Measurements from ENCODE around the gene STEAP3. TPM values are rescaled to one million over a fixed set of nuclear protein-coding genes. Genes with fewer than 3 reads are reported as not detected.

Gene STEAP3
- total RNA-seq, 1 experiment from 2014 or later, result 27.3 TPM

DNA sequence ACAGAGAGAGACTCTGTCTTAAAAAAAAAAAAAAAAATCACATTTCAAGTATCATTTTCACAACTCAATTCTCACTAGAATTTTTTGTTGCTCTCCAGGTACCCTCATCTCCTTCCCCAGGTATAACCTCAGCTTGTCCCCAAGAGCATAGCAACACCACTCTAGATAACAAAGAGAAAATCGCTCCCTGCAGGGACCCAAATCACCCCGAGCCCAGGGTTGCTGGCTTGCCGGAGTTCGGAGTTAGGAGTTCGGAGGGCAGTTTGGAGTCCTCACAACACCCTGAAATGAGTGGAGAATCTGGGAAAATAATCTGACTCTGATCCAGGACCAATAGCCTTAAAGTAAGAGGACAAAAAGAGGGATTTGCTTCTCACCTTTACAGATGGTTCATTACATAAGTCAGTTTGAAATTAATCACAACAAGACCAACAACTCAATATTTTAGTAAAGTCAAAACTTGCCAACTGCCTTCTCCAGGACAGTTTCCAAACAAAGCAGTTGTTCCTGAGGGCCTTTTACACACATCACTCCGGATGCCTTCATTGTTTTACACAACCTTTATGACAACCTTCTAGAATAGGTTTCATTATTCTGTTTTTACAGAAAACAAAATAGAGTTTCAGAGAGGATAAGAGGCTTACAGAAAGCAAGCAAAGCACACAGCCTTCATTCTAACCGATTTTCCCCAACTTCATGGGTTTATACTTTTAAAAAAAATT lies 83.9 kb downstream of the STEAP3 start:
- no peak for DNase-seq
- H4K20me1 ChIP-seq (ENCODE audit: low read length), result no peaks in the 10 kb centered on the region
- H3K27ac ChIP-seq (ENCODE audit: low read length), result no peak overlapping the region
- no peak overlapping the region for H3K4me2 ChIP-seq (ENCODE audit: low read length)
- intact Hi-C loops (cut with micrococcal nuclease), result no loop called here
- no peak for ATAC-seq
- ChIA-PET CTCF (no interaction called here), POLR2A (ENCODE audit: unreplicated experiment) (no interaction called here)
- H3K9ac ChIP-seq (ENCODE audit: low read length), result no peak overlapping the region
- H3K9me3 ChIP-seq (ENCODE audit: low read length), result no peaks in the 10 kb centered on the region
- no peaks in the 10 kb centered on the region for H3F3A ChIP-seq (ENCODE audit: low read length, unreplicated experiment)
- 0 out of 2 replicates have a peak, but pooled peaks cover 7% of the 10 kb centered on the region for H3K4me1 ChIP-seq (ENCODE audit: insufficient read depth, low read length)
- no peaks in the 10 kb centered on the region for H3K27me3 ChIP-seq (ENCODE audit: low read length)
- no peaks in the 10 kb centered on the region for H3K9me2 ChIP-seq (replicated peaks; ENCODE audit: low read length)
- no peaks in the 10 kb centered on the region for H3K79me2 ChIP-seq (ENCODE audit: low read length)
- no peaks in the 10 kb centered on the region for H3K36me3 ChIP-seq (ENCODE audit: low read depth, low read length)
- no peak for TF ChIP-seq EZH2 (IDR thresholded peaks at IDR 0.05; ENCODE audit: low read length, unreplicated experiment)
- H2AFZ ChIP-seq (ENCODE audit: low read length), result no peak overlapping the region
- H3K4me3 ChIP-seq (ENCODE audit: low read length), result no peak overlapping the region
- BruUV-seq (replicated peaks), result no TSS peak

DNA sequence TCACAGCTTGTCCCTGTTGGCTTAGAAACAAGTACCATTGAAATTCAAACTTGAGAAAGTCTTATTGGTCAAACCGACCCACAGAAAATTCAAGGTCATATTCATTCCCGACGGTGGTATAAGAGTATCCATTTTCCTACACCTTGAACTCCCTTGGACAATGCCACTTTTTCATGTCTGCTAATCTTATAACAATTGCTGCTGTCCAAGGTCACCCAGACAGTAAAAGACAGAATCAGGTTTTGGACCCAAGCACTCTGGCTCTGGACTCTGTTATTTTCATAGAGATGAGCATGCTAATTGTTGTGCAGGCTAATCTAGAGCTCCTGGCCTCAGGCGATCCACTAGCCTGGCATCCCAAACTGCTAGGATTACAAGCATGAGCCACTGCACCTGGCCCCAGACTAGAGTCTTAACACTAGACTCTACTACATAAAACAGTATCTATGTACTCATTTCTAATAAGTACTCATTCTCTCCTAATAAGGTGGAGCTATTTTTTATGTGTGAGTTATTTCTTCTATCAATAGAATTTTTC lies 85.2 kb downstream of the STEAP3 start:
- Histone ChIP-seq H3F3A (ENCODE audit: low read length, unreplicated experiment) (no peaks in the 10 kb centered on the region), H3K27me3 (ENCODE audit: low read length) (no peaks in the 10 kb centered on the region), H3K9ac (ENCODE audit: low read length) (no peak overlapping the region), H3K4me2 (ENCODE audit: low read length) (no peak overlapping the region), H3K79me2 (ENCODE audit: low read length) (no peaks in the 10 kb centered on the region), H3K9me2 (replicated peaks; ENCODE audit: low read length) (no peaks in the 10 kb centered on the region), H2AFZ (ENCODE audit: low read length) (no peak overlapping the region), H3K27ac (ENCODE audit: low read length) (no peak overlapping the region), H3K4me1 (ENCODE audit: insufficient read depth, low read length) (0 out of 2 replicates have a peak, but pooled peaks cover 7% of the 10 kb centered on the region), H4K20me1 (ENCODE audit: low read length) (no peaks in the 10 kb centered on the region), H3K9me3 (ENCODE audit: low read length) (no peaks in the 10 kb centered on the region), H3K4me3 (ENCODE audit: low read length) (no peak overlapping the region), H3K36me3 (ENCODE audit: low read depth, low read length) (no peaks in the 10 kb centered on the region)
- no peak for ATAC-seq
- intact Hi-C loops (cut with micrococcal nuclease), result no loop called here
- BruUV-seq (replicated peaks), result no TSS peak
- TF ChIP-seq, protein P1, sequence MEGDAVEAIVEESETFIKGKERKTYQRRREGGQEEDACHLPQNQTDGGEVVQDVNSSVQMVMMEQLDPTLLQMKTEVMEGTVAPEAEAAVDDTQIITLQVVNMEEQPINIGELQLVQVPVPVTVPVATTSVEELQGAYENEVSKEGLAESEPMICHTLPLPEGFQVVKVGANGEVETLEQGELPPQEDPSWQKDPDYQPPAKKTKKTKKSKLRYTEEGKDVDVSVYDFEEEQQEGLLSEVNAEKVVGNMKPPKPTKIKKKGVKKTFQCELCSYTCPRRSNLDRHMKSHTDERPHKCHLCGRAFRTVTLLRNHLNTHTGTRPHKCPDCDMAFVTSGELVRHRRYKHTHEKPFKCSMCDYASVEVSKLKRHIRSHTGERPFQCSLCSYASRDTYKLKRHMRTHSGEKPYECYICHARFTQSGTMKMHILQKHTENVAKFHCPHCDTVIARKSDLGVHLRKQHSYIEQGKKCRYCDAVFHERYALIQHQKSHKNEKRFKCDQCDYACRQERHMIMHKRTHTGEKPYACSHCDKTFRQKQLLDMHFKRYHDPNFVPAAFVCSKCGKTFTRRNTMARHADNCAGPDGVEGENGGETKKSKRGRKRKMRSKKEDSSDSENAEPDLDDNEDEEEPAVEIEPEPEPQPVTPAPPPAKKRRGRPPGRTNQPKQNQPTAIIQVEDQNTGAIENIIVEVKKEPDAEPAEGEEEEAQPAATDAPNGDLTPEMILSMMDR (conservative IDR thresholded peaks at IDR 0.05; ENCODE audit: low read depth, low read length), result no peak
- no peak for TF ChIP-seq EZH2phosphoT487 (IDR thresholded peaks at IDR 0.05; ENCODE audit: borderline replicate concordance, low read length)
- TF ChIP-seq EZH2 (IDR thresholded peaks at IDR 0.05; ENCODE audit: low read length, unreplicated experiment), result no peak
- no peak for DNase-seq
- ChIA-PET POLR2A (ENCODE audit: unreplicated experiment) (no interaction called here), CTCF (no interaction called here)

DNA sequence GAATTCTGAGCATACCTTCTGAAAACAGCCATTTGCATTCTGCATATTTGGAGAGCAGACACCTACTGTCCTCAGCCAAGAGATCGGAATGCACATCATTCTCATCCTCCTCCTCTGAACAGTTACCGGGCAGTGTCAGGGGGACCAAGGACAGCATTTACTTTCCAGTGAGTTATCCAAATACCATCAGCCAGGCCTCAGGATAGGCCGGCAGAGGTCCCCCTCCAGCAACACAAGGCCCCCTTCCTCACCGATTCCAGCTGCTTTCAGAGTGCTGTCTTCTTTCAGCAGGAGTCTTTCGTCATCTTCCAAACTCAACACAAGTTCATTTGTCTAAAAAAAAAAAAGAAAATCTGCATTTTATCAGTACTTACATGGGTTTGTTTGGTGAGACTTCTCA lies 87.7 kb downstream of the STEAP3 start:
- no peaks in the 10 kb centered on the region for H3K9me3 ChIP-seq (ENCODE audit: low read length)
- no peak overlapping the region for H3K4me2 ChIP-seq (ENCODE audit: low read length)
- ChIA-PET POLR2A (ENCODE audit: unreplicated experiment) (no interaction called here), CTCF (no interaction called here)
- no peak overlapping the region for H3K4me3 ChIP-seq (ENCODE audit: low read length)
- TF ChIP-seq EZH2phosphoT487 (IDR thresholded peaks at IDR 0.05; ENCODE audit: borderline replicate concordance, low read length), result no peak
- no peak for TF ChIP-seq EZH2 (IDR thresholded peaks at IDR 0.05; ENCODE audit: low read length, unreplicated experiment)
- BruUV-seq (replicated peaks), result no TSS peak
- no peaks in the 10 kb centered on the region for H3F3A ChIP-seq (ENCODE audit: low read length, unreplicated experiment)
- no peaks in the 10 kb centered on the region for H3K79me2 ChIP-seq (ENCODE audit: low read length)
- no peaks in the 10 kb centered on the region for H3K27me3 ChIP-seq (ENCODE audit: low read length)
- no peak for ATAC-seq
- no peak for DNase-seq
- H3K4me1 ChIP-seq (ENCODE audit: insufficient read depth, low read length), result peaks cover 14% of the 10 kb centered on the region
- no peak overlapping the region for H3K27ac ChIP-seq (ENCODE audit: low read length)
- H2AFZ ChIP-seq (ENCODE audit: low read length), result no peak overlapping the region
- H3K36me3 ChIP-seq (ENCODE audit: low read depth, low read length), result no peaks in the 10 kb centered on the region
- H3K9ac ChIP-seq (ENCODE audit: low read length), result no peak overlapping the region
- H4K20me1 ChIP-seq (ENCODE audit: low read length), result no peaks in the 10 kb centered on the region
- intact Hi-C loops (cut with micrococcal nuclease), result loop anchor here (2.0 to 10.0 kb wide), 2 partner anchors 53 to 431 kb away; partner anchors contain the start of genes C2orf76 and DBI
- no peaks in the 10 kb centered on the region for H3K9me2 ChIP-seq (replicated peaks; ENCODE audit: low read length)

Measured in PC-3 (cell line).